SKM-1 treated with dmso at 0.1 percent for 144 hours (cell line): Measurements from ENCODE around the gene OR10P1.

Experiments used
- DNase-seq: peaks from one replicate; lab custom pipeline; 2025; ENCODE audit not compliant: unreplicated experiment; lab: John Stamatoyannopoulos, UW

The OR10P1 gene

GRCh38 chr12:55651299-55651683 lies 14.6 kb downstream of the OR10P1 start:
- DNase-seq, result no peak

GRCh38 chr12:55652352-55652751 lies 15.7 kb downstream of the OR10P1 start:
- no peak for DNase-seq

- DNase-seq, result no peak
Measured at GRCh38 chr12:55653031-55653430, 16.3 kb downstream of the OR10P1 start.

GRCh38 chr12:55654511-55655214 lies 18.0 kb downstream of the OR10P1 start:
- no peak for DNase-seq

- DNase-seq, result no peak
Measured at GRCh38 chr12:55657212-55657611, 20.5 kb downstream of the OR10P1 start.

- no peak for DNase-seq
Measured at GRCh38 chr12:55658212-55658611, 21.5 kb downstream of the OR10P1 start.

GRCh38 chr12:55658635-55659391 lies 22.1 kb downstream of the OR10P1 start:
- no peak for DNase-seq

- no peak for DNase-seq
Measured at GRCh38 chr12:55659486-55660385, 23.0 kb downstream of the OR10P1 start.

GRCh38 chr12:55663391-55663790 lies 26.7 kb downstream of the OR10P1 start:
- DNase-seq, result no peak

GRCh38 chr12:55664826-55665225 lies 28.1 kb downstream of the OR10P1 start:
- DNase-seq, result no peak

GRCh38 chr12:55666508-55666907 lies 29.8 kb downstream of the OR10P1 start:
- DNase-seq, result no peak

- DNase-seq, result no peak
Measured at GRCh38 chr12:55670276-55670675, 33.6 kb downstream of the OR10P1 start.

GRCh38 chr12:55671746-55672145 lies 35.1 kb downstream of the OR10P1 start:
- no peak for DNase-seq

GRCh38 chr12:55673638-55674037 lies 36.9 kb downstream of the OR10P1 start:
- DNase-seq, result peak; percentile 47

- no peak for DNase-seq
Measured at GRCh38 chr12:55675666-55676065, 39.0 kb downstream of the OR10P1 start.

- DNase-seq, result peak; percentile 30
Measured at GRCh38 chr12:55676707-55677106, 40.0 kb downstream of the OR10P1 start.

GRCh38 chr12:55679691-55680090 lies 43.0 kb downstream of the OR10P1 start:
- no peak for DNase-seq

- DNase-seq, result peak; percentile 39
Measured at GRCh38 chr12:55681142-55682077, 44.7 kb downstream of the OR10P1 start.

GRCh38 chr12:55682087-55682796 lies 45.5 kb downstream of the OR10P1 start:
- no peak for DNase-seq

GRCh38 chr12:55683676-55684075 lies 47.0 kb downstream of the OR10P1 start:
- no peak for DNase-seq
